ENCODE measurements around the gene PLCB1. TPM values are rescaled to one million over a fixed set of nuclear protein-coding genes. Genes with fewer than 3 reads are reported as not detected.

PLCB1 gene
- polyA plus RNA-seq, 1 donor (not counting 4 experiments of a cell fraction or from before 2014, with no cell fraction given), result 0.37 TPM

DNA sequence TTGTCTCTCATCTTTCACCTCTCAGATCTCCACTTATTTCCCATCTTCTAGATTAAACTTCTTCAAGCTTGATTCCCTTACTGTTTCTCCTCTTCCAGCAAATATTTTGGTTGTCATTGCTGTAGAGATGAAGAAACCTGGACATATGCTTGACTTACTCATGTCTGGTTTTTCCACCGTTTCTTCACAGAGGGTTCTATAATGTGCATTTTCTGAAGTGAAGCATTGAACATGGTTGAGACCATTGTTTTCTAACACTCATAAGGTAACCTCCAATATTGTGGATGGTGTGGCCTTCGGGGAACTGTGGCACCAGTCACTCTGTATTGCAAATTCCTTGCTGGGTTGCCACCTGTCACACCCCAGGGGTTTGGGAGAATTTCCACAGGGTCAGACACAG lies 237.2 kb downstream of the PLCB1 start:
- TF ChIP-seq, protein P1, sequence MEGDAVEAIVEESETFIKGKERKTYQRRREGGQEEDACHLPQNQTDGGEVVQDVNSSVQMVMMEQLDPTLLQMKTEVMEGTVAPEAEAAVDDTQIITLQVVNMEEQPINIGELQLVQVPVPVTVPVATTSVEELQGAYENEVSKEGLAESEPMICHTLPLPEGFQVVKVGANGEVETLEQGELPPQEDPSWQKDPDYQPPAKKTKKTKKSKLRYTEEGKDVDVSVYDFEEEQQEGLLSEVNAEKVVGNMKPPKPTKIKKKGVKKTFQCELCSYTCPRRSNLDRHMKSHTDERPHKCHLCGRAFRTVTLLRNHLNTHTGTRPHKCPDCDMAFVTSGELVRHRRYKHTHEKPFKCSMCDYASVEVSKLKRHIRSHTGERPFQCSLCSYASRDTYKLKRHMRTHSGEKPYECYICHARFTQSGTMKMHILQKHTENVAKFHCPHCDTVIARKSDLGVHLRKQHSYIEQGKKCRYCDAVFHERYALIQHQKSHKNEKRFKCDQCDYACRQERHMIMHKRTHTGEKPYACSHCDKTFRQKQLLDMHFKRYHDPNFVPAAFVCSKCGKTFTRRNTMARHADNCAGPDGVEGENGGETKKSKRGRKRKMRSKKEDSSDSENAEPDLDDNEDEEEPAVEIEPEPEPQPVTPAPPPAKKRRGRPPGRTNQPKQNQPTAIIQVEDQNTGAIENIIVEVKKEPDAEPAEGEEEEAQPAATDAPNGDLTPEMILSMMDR (optimal IDR thresholded peaks at IDR 0.05 in 1 of 3, IDR thresholded peaks at IDR 0.05 in 1 of 3, conservative IDR thresholded peaks at IDR 0.05 in 1 of 3; ENCODE audit: extremely low read depth in 1 of 3, insufficient read depth in 2 of 3, low read length in 3 of 3), result no peak
- no peak for TF ChIP-seq EZH2 (IDR thresholded peaks at IDR 0.05; ENCODE audit: low read length)
- no peak overlapping the region for H3K4me3 ChIP-seq (ENCODE audit: control insufficient read depth in 2 of 3, extremely low read depth in 1 of 3, insufficient read depth in 2 of 3, low read depth in 1 of 3, low read length in 3 of 3)
- H3K4me1 ChIP-seq (ENCODE audit: control insufficient read depth, extremely low read depth, insufficient read depth, low read length), result no peaks in the 10 kb centered on the region
- no peak overlapping the region for H3K27ac ChIP-seq (ENCODE audit: control insufficient read depth, insufficient read depth, low read length)
- FAIRE-seq (no peak), DNase-seq (ENCODE audit: low read depth, low spot score) (no peak)
- no peaks in the 10 kb centered on the region for H4K20me1 ChIP-seq (ENCODE audit: control insufficient read depth, extremely low read depth, insufficient read depth, low read length)
- dilution Hi-C loops (cut with MboI; ENCODE audit: extremely low pct_ligation_motif_present, low sequenced_read_pairs), result no loop called here
- H2AFZ ChIP-seq (ENCODE audit: control insufficient read depth, low read length), result no peak overlapping the region
- no peaks in the 10 kb centered on the region for H3K9me1 ChIP-seq (ENCODE audit: control insufficient read depth, extremely low read depth, insufficient read depth, low read length)
- no peaks in the 10 kb centered on the region for H3K27me3 ChIP-seq (ENCODE audit: control insufficient read depth, extremely low read depth, insufficient read depth, low read length)
- H3K9me3 ChIP-seq (ENCODE audit: control insufficient read depth, low read depth, low read length), result no peaks in the 10 kb centered on the region
- H3K36me3 ChIP-seq (ENCODE audit: control insufficient read depth in 2 of 2, extremely low read depth in 1 of 2, insufficient read depth in 2 of 2, low read length in 2 of 2), result no peaks in the 10 kb centered on the region
- H3K9ac ChIP-seq (ENCODE audit: control insufficient read depth, extremely low read depth, insufficient read depth, low read length), result no peak overlapping the region
- H3K4me2 ChIP-seq (ENCODE audit: control insufficient read depth, extremely low read depth, insufficient read depth, low read depth, low read length), result no peak overlapping the region
- H3K79me2 ChIP-seq (ENCODE audit: control insufficient read depth, insufficient read depth, low read length), result no peaks in the 10 kb centered on the region

DNA sequence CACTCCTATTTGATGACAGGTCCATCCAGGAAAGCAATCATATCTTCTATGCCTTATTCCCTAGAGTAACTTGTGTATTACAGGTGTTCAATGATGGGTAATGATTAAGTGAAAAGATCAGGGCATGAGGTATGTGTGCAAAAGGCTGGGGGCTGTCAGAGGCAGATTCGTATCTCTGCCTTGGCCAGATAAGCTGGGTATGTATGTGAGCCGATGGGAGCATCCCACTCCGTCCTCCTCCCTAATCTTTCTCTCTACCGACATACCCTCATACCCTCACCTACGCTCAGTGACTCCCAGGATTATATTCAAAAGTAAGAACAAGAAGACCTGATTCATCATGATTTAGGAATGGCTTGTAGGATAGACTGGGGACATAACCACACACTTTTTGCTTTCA lies 238.7 kb downstream of the PLCB1 start:
- H3K9ac ChIP-seq (ENCODE audit: control insufficient read depth, extremely low read depth, insufficient read depth, low read length), result no peak overlapping the region
- H3K4me3 ChIP-seq (ENCODE audit: control insufficient read depth in 2 of 3, extremely low read depth in 1 of 3, insufficient read depth in 2 of 3, low read depth in 1 of 3, low read length in 3 of 3), result no peak overlapping the region
- H3K9me3 ChIP-seq (ENCODE audit: control insufficient read depth, low read depth, low read length), result no peaks in the 10 kb centered on the region
- DNase-seq (ENCODE audit: low read depth, low spot score) (no peak), FAIRE-seq (no peak)
- H3K27me3 ChIP-seq (ENCODE audit: control insufficient read depth, extremely low read depth, insufficient read depth, low read length), result no peaks in the 10 kb centered on the region
- H3K4me1 ChIP-seq (ENCODE audit: control insufficient read depth, extremely low read depth, insufficient read depth, low read length), result no peaks in the 10 kb centered on the region
- dilution Hi-C loops (cut with MboI; ENCODE audit: extremely low pct_ligation_motif_present, low sequenced_read_pairs), result no loop called here
- no peak overlapping the region for H2AFZ ChIP-seq (ENCODE audit: control insufficient read depth, low read length)
- no peaks in the 10 kb centered on the region for H3K79me2 ChIP-seq (ENCODE audit: control insufficient read depth, insufficient read depth, low read length)
- no peak overlapping the region for H3K27ac ChIP-seq (ENCODE audit: control insufficient read depth, insufficient read depth, low read length)
- no peaks in the 10 kb centered on the region for H3K9me1 ChIP-seq (ENCODE audit: control insufficient read depth, extremely low read depth, insufficient read depth, low read length)
- no peaks in the 10 kb centered on the region for H3K36me3 ChIP-seq (ENCODE audit: control insufficient read depth in 2 of 2, extremely low read depth in 1 of 2, insufficient read depth in 2 of 2, low read length in 2 of 2)
- H4K20me1 ChIP-seq (ENCODE audit: control insufficient read depth, extremely low read depth, insufficient read depth, low read length), result no peaks in the 10 kb centered on the region
- H3K4me2 ChIP-seq (ENCODE audit: control insufficient read depth, extremely low read depth, insufficient read depth, low read depth, low read length), result no peak overlapping the region
- no peak for TF ChIP-seq EZH2 (IDR thresholded peaks at IDR 0.05; ENCODE audit: low read length)
- TF ChIP-seq, protein P1 (optimal IDR thresholded peaks at IDR 0.05 in 1 of 3, IDR thresholded peaks at IDR 0.05 in 1 of 3, conservative IDR thresholded peaks at IDR 0.05 in 1 of 3; ENCODE audit: extremely low read depth in 1 of 3, insufficient read depth in 2 of 3, low read length in 3 of 3), result no peak

All from keratinocyte (primary cell).